ENCODE measurements around the gene LRRC38.

- TF ChIP-seq, protein P1, sequence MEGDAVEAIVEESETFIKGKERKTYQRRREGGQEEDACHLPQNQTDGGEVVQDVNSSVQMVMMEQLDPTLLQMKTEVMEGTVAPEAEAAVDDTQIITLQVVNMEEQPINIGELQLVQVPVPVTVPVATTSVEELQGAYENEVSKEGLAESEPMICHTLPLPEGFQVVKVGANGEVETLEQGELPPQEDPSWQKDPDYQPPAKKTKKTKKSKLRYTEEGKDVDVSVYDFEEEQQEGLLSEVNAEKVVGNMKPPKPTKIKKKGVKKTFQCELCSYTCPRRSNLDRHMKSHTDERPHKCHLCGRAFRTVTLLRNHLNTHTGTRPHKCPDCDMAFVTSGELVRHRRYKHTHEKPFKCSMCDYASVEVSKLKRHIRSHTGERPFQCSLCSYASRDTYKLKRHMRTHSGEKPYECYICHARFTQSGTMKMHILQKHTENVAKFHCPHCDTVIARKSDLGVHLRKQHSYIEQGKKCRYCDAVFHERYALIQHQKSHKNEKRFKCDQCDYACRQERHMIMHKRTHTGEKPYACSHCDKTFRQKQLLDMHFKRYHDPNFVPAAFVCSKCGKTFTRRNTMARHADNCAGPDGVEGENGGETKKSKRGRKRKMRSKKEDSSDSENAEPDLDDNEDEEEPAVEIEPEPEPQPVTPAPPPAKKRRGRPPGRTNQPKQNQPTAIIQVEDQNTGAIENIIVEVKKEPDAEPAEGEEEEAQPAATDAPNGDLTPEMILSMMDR (conservative IDR thresholded peaks at IDR 0.05 in 1 of 2, IDR thresholded peaks at IDR 0.05 in 1 of 2; ENCODE audit: extremely low read depth in 1 of 2, insufficient read depth in 1 of 2, low read depth in 1 of 2, low read length in 2 of 2): no peak
- no peak for TF ChIP-seq EZH2 (IDR thresholded peaks at IDR 0.05; ENCODE audit: borderline replicate concordance, low read length)
Observed at GRCh38 chr1:13499422-13499821, 14.4 kb downstream of the LRRC38 start.
